ENCODE results near the gene MBP.

DNA sequence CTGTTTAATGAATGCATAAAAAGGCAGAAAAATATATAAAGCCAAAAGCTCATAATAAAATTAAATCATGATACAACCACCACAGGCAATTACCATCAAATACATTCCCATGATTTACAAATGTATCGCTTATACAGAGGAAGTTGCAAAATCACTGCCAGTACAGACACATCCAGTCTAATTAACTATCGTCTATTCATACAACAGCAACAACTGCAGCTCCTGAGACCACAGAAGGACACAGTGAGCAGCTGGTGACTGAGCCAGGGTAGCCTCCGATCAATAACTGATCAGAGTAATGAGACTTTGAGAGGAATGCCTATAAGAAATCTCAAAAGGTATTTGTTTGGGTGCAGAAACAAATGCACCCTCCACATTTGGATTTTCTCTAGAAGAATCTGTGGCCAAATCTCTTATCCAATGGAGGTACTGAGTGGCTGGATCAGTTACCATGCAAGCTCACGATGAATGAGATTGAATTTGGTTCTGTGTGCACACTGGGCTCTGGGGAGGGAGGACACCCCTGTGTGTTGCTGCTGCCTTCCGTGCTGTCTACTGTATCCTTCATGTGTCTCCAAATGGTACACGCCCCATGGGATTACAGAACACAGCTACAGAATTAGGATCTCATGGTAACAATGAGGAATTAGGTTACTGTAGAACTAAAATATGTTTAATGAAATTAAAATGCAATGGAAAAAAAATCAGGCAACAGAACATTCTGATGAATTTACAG lies 119.6 kb downstream of the MBP start:
- TF ChIP-seq CTCF (IDR thresholded peaks at IDR 0.05; ENCODE audit: insufficient read depth, low read length) (no peak), POLR2AphosphoS5 (IDR thresholded peaks at IDR 0.05; ENCODE audit: low read depth) (no peak)
- TF ChIP-seq, protein P1, sequence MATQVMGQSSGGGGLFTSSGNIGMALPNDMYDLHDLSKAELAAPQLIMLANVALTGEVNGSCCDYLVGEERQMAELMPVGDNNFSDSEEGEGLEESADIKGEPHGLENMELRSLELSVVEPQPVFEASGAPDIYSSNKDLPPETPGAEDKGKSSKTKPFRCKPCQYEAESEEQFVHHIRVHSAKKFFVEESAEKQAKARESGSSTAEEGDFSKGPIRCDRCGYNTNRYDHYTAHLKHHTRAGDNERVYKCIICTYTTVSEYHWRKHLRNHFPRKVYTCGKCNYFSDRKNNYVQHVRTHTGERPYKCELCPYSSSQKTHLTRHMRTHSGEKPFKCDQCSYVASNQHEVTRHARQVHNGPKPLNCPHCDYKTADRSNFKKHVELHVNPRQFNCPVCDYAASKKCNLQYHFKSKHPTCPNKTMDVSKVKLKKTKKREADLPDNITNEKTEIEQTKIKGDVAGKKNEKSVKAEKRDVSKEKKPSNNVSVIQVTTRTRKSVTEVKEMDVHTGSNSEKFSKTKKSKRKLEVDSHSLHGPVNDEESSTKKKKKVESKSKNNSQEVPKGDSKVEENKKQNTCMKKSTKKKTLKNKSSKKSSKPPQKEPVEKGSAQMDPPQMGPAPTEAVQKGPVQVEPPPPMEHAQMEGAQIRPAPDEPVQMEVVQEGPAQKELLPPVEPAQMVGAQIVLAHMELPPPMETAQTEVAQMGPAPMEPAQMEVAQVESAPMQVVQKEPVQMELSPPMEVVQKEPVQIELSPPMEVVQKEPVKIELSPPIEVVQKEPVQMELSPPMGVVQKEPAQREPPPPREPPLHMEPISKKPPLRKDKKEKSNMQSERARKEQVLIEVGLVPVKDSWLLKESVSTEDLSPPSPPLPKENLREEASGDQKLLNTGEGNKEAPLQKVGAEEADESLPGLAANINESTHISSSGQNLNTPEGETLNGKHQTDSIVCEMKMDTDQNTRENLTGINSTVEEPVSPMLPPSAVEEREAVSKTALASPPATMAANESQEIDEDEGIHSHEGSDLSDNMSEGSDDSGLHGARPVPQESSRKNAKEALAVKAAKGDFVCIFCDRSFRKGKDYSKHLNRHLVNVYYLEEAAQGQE (IDR thresholded peaks at IDR 0.05; ENCODE audit: insufficient replicate concordance, low read depth): no peak

Measured in HL-60 (cell line).